ENCODE measurements around the gene TENM3. TPM values are rescaled to one million over a fixed set of nuclear protein-coding genes. Genes with fewer than 3 reads are reported as not detected.

Gene TENM3

GRCh38 chr4:182847576-182848450 lies 604.6 kb downstream of the TENM3 start:
- WGBS, 2 donors (ENCODE audit: extremely low coverage in 2 of 2, insufficient read length in 2 of 2, insufficient replicate concordance in 1 of 2) = no CpG with 5 or more reads among the region's 27 CpGs
- H4K8ac ChIP-seq (ENCODE audit: low read depth, low read length) = no peak overlapping the region
- no peak overlapping the region for H2AK5ac ChIP-seq (ENCODE audit: low read depth, low read length)
- H3K4me3 ChIP-seq (ENCODE audit: low read length in 2 of 2) = no peak overlapping the region
- H3K23ac ChIP-seq (ENCODE audit: low read depth, low read length, poor library complexity) = no peak overlapping the region
- H3K14ac ChIP-seq (ENCODE audit: low read length) = no peak overlapping the region
- no peak overlapping the region for H4K91ac ChIP-seq (ENCODE audit: low read depth, low read length, poor library complexity)
- H2BK15ac ChIP-seq (ENCODE audit: low read length) = no peak overlapping the region
- peaks cover 0 to under 1% of the 10 kb centered on the region in 2 donors for H3K9me3 ChIP-seq (replicated peaks in 1 of 2; ENCODE audit: control insufficient read depth in 2 of 2, insufficient read depth in 1 of 2, low read depth in 1 of 2, low read length in 2 of 2)
- H3K9ac ChIP-seq (ENCODE audit: low read depth, low read length, poor library complexity) = no peak overlapping the region
- no peak overlapping the region for H2BK120ac ChIP-seq (ENCODE audit: low read depth, low read length)
- no peak overlapping the region for H2BK12ac ChIP-seq (ENCODE audit: low read length)
- no peak for DNase-seq (ENCODE audit: low spot score)
- H3K18ac ChIP-seq (ENCODE audit: low read length) = no peak overlapping the region
- H3K27ac ChIP-seq (replicated peaks; ENCODE audit: low read length) = no peak overlapping the region
- H3K36me3 ChIP-seq (replicated peaks in 1 of 2; ENCODE audit: control insufficient read depth in 2 of 2, insufficient read depth in 2 of 2, low read length in 2 of 2) = no peaks in the 10 kb centered on the region
- H2AFZ ChIP-seq (ENCODE audit: low read length) = no peak overlapping the region
- no peak overlapping the region for H2BK5ac ChIP-seq (ENCODE audit: low read length)
- H3K4me1 ChIP-seq (ENCODE audit: control insufficient read depth in 2 of 2, insufficient read depth in 1 of 2, low read depth in 1 of 2, low read length in 2 of 2) = peaks cover 8 to 12% of the 10 kb centered on the region in 2 donors
- no peak overlapping the region for H3K4me2 ChIP-seq (ENCODE audit: insufficient read depth, low read length, poor library complexity, severe bottlenecking)
- H3K4ac ChIP-seq (ENCODE audit: low read length) = no peak overlapping the region
- no peaks in the 10 kb centered on the region for H3K27me3 ChIP-seq (ENCODE audit: control insufficient read depth in 3 of 3, insufficient read depth in 3 of 3, low read depth in 1 of 3, low read length in 3 of 3)
- peaks cover 3% of the 10 kb centered on the region for H3K79me1 ChIP-seq (ENCODE audit: low read depth, low read length)

- H4K8ac ChIP-seq (ENCODE audit: low read depth, low read length) = no peak overlapping the region
- peaks cover 3% of the 10 kb centered on the region for H3K79me1 ChIP-seq (ENCODE audit: low read depth, low read length)
- no peak overlapping the region for H3K4me2 ChIP-seq (ENCODE audit: insufficient read depth, low read length, poor library complexity, severe bottlenecking)
- no peak overlapping the region for H3K23ac ChIP-seq (ENCODE audit: low read depth, low read length, poor library complexity)
- no peaks in the 10 kb centered on the region for H3K27me3 ChIP-seq (ENCODE audit: control insufficient read depth in 3 of 3, insufficient read depth in 3 of 3, low read depth in 1 of 3, low read length in 3 of 3)
- peaks cover 3 to 12% of the 10 kb centered on the region in 2 donors for H3K4me1 ChIP-seq (ENCODE audit: control insufficient read depth in 2 of 2, insufficient read depth in 1 of 2, low read depth in 1 of 2, low read length in 2 of 2)
- no peak overlapping the region for H3K27ac ChIP-seq (replicated peaks; ENCODE audit: low read length)
- H3K9me3 ChIP-seq (replicated peaks in 1 of 2; ENCODE audit: control insufficient read depth in 2 of 2, insufficient read depth in 1 of 2, low read depth in 1 of 2, low read length in 2 of 2) = peaks cover 0 to 9% of the 10 kb centered on the region in 2 donors
- no CpG with 5 or more reads among the region's 6 CpGs for WGBS, 2 donors (ENCODE audit: extremely low coverage in 2 of 2, insufficient read length in 2 of 2, insufficient replicate concordance in 1 of 2)
- no peak overlapping the region for H2BK12ac ChIP-seq (ENCODE audit: low read length)
- DNase-seq (ENCODE audit: low spot score) = no peak
- no peak overlapping the region for H2AK5ac ChIP-seq (ENCODE audit: low read depth, low read length)
- H2BK5ac ChIP-seq (ENCODE audit: low read length) = no peak overlapping the region
- H3K18ac ChIP-seq (ENCODE audit: low read length) = no peak overlapping the region
- H4K91ac ChIP-seq (ENCODE audit: low read depth, low read length, poor library complexity) = no peak overlapping the region
- H3K36me3 ChIP-seq (replicated peaks in 1 of 2; ENCODE audit: control insufficient read depth in 2 of 2, insufficient read depth in 2 of 2, low read length in 2 of 2) = no peaks in the 10 kb centered on the region
- peak overlapping the region; percentile 55 for H2BK15ac ChIP-seq (ENCODE audit: low read length)
- no peak overlapping the region for H3K4me3 ChIP-seq (ENCODE audit: low read length in 2 of 2)
- H3K9ac ChIP-seq (ENCODE audit: low read depth, low read length, poor library complexity) = no peak overlapping the region
- no peak overlapping the region for H3K14ac ChIP-seq (ENCODE audit: low read length)
- H3K4ac ChIP-seq (ENCODE audit: low read length) = no peak overlapping the region
- H2BK120ac ChIP-seq (ENCODE audit: low read depth, low read length) = no peak overlapping the region
- H2AFZ ChIP-seq (ENCODE audit: low read length) = no peak overlapping the region
Observed at GRCh38 chr4:182848685-182849084, 605.5 kb downstream of the TENM3 start.

Small RNA genes lying within 50 kb of the gene (small RNA-seq; reads per million reads assigned to genes)
- gene RN7SKP67 (ENCODE audit: insufficient read depth) = not detected
- gene RNU2-34P (ENCODE audit: insufficient read depth) = not detected

Measured in neuronal stem cell (in vitro differentiated cells).